Measurements from ENCODE around the gene CNNM2. TPM values are rescaled to one million over a fixed set of nuclear protein-coding genes. Genes with fewer than 3 reads are reported as not detected.

The CNNM2 gene
- total and polyA plus RNA-seq, 8 donors, result 2.0 to 8.9 (median 5.9) TPM

- H3K27ac ChIP-seq, result no peak overlapping the region
- intact Hi-C loops (cut with DNase I), result no loop called here
- FAIRE-seq (no peak), DNase-seq (no peak), ATAC-seq (no peak)
- H3K4me1 ChIP-seq, result no peaks in the 10 kb centered on the region
- H3K36me3 ChIP-seq, result no peaks in the 10 kb centered on the region
- 86 to 93% methylated on average over 2 of the region's 2 CpGs for WGBS, 2 donors
- H3K4me3 ChIP-seq, result no peak overlapping the region
- H3K9me3 ChIP-seq, result no peaks in the 10 kb centered on the region
- H3K27me3 ChIP-seq, result no peaks in the 10 kb centered on the region
- no peak for TF ChIP-seq CTCF (IDR thresholded peaks at IDR 0.05)
Observed at GRCh38 chr10:103038570-103038969, 120.5 kb downstream of the CNNM2 start.

- FAIRE-seq (no peak), DNase-seq (no peak), ATAC-seq (no peak)
- 83 to 88% methylated on average over 4 of the region's 4 CpGs for WGBS, 2 donors
- TF ChIP-seq CTCF (IDR thresholded peaks at IDR 0.05), result no peak
- intact Hi-C loops (cut with DNase I), result no loop called here
- H3K27ac ChIP-seq, result no peak overlapping the region
- no peaks in the 10 kb centered on the region for H3K36me3 ChIP-seq
- H3K4me3 ChIP-seq, result no peak overlapping the region
- no peaks in the 10 kb centered on the region for H3K27me3 ChIP-seq
- no peaks in the 10 kb centered on the region for H3K4me1 ChIP-seq
- no peaks in the 10 kb centered on the region for H3K9me3 ChIP-seq
Observed at GRCh38 chr10:103040418-103040817, 122.3 kb downstream of the CNNM2 start.

GRCh38 chr10:103041391-103041790, 123.3 kb downstream of the CNNM2 start:
- WGBS, 2 donors, result 91 to 92% methylated on average over 6 of the region's 6 CpGs
- H3K9me3 ChIP-seq, result no peaks in the 10 kb centered on the region
- intact Hi-C loops (cut with DNase I), result no loop called here
- H3K36me3 ChIP-seq, result no peaks in the 10 kb centered on the region
- no peak overlapping the region for H3K4me3 ChIP-seq
- no peaks in the 10 kb centered on the region for H3K27me3 ChIP-seq
- TF ChIP-seq CTCF (IDR thresholded peaks at IDR 0.05), result no peak
- DNase-seq (no peak), FAIRE-seq (no peak), ATAC-seq (no peak)
- H3K27ac ChIP-seq, result no peak overlapping the region
- no peaks in the 10 kb centered on the region for H3K4me1 ChIP-seq

- Histone ChIP-seq H3K4me3 (no peak overlapping the region), H3K4me1 (no peaks in the 10 kb centered on the region), H3K27ac (no peak overlapping the region), H3K27me3 (no peaks in the 10 kb centered on the region), H3K36me3 (no peaks in the 10 kb centered on the region), H3K9me3 (no peaks in the 10 kb centered on the region)
- DNase-seq (no peak), FAIRE-seq (no peak), ATAC-seq (no peak)
- intact Hi-C loops (cut with DNase I), result no loop called here
- TF ChIP-seq CTCF (IDR thresholded peaks at IDR 0.05), result no peak
- WGBS, 2 donors, result 86 to 97% methylated on average over 5 of the region's 5 CpGs
Observed at GRCh38 chr10:103042129-103042528, 124.0 kb downstream of the CNNM2 start.

GRCh38 chr10:103042908-103043307, 124.8 kb downstream of the CNNM2 start:
- no peaks in the 10 kb centered on the region for H3K36me3 ChIP-seq
- H3K27me3 ChIP-seq, result no peaks in the 10 kb centered on the region
- no peak for TF ChIP-seq CTCF (IDR thresholded peaks at IDR 0.05)
- no peak for ATAC-seq
- no peaks in the 10 kb centered on the region for H3K4me1 ChIP-seq
- 87 to 93% methylated on average over 7 of the region's 7 CpGs for WGBS, 2 donors
- H3K27ac ChIP-seq, result no peak overlapping the region
- no peak for FAIRE-seq
- DNase-seq, result no peak
- intact Hi-C loops (cut with DNase I), result no loop called here
- no peaks in the 10 kb centered on the region for H3K9me3 ChIP-seq
- H3K4me3 ChIP-seq, result no peak overlapping the region

Data from pancreas (tissue), 10 donors.